Tibial nerve (tissue), 4 donors: Measurements from ENCODE around the gene GMPS. TPM values are rescaled to one million over a fixed set of nuclear protein-coding genes. Genes with fewer than 3 reads are reported as not detected.
"Not testable (repeated sequence)": the region's sequence is repeated elsewhere in the genome, so short reads cannot be mapped to it uniquely, and the experiment has no call there.

ENCODE experiments used
- DNase-seq, 2 donors: peaks; one replicate each; pipeline ENCODE4 v3.0.0-alpha.2; 2019; ENCODE audit warnings: low spot score in 2 of 2
- H3K27ac ChIP-seq, 4 donors: fragments of 200-600 bp; sonication (generic) in 3 of 4; one replicate each; pipeline ENCODE4 v1.5.1; 2017 to 2019; ENCODE audit warnings: mild to moderate bottlenecking in 1 of 4
- H3K27me3 ChIP-seq, 2 donors: fragments of 200-600 bp; sonication (generic) in 1 of 2; one replicate each; pipeline versions ENCODE4 v1.5.1 to v1.6.0; 2017 to 2019
- H3K36me3 ChIP-seq, 3 donors: fragments of 200-600 bp; sonication (generic); one replicate each; pipeline ENCODE4 v1.5.1; 2018 to 2019
- H3K4me1 ChIP-seq, 4 donors: fragments of 200-600 bp; sonication (generic) in 3 of 4; one replicate each; pipeline ENCODE4 v1.5.1; 2017 to 2019
- H3K4me3 ChIP-seq, 4 donors: fragments of 200-600 bp; sonication (generic) in 3 of 4; one replicate each; pipeline ENCODE4 v1.5.1; 2017 to 2019; ENCODE audit warnings: mild to moderate bottlenecking in 1 of 4, moderate library complexity in 1 of 4
- H3K9me3 ChIP-seq, 4 donors: fragments of 200-600 bp; sonication (generic) in 3 of 4; one replicate each; pipeline ENCODE4 v1.5.1; 2017 to 2019
- CTCF ChIP-seq, 5 experiments: fragments of 200-600 bp in 3 of 5; fragments of 450-650 bp in 2 of 5; sonication (generic) in 3 of 5; IDR thresholded peaks; one replicate each; pipeline ENCODE4 v1.5.1; 2016 to 2019; ENCODE audit warnings: antibody characterized with exemption in 5 of 5, mild to moderate bottlenecking in 3 of 5, moderate library complexity in 2 of 5
- EP300 ChIP-seq, 2 donors: sonication (generic); formaldehyde crosslinking; IDR thresholded peaks; one replicate each; pipeline ENCODE4 v1.6.1; 2017; ENCODE audit warnings: antibody characterized with exemption in 2 of 2, mild to moderate bottlenecking in 1 of 2
- POLR2A ChIP-seq, 2 donors: fragments of 450-650 bp; IDR thresholded peaks; one replicate each; pipeline ENCODE4 v1.6.1; 2017; ENCODE audit warnings: antibody characterized with exemption in 2 of 2, mild to moderate bottlenecking in 2 of 2, moderate library complexity in 2 of 2
- WGBS, 2 donors: methylation state at CpG; one replicate each; pipeline ENCODE4 v1.1.5; 2018; 5-methylcytosine and 5-hydroxymethylcytosine counted together
- total RNA-seq, 4 donors: library from RNA; depleted of rRNA; stranded (reverse); fragments of >200 nt; gene quantifications; one replicate each; pipeline ENCODE4 v1.1.0, GENCODE V29; 2016

The GMPS gene
- total RNA-seq, 4 donors from 2014 or later, result 21.8 to 42.2 (median 32.8) TPM

GRCh38 chr3:155847993-155848392 is 22.5 kb upstream of the GMPS start:
- Histone ChIP-seq H3K27me3 (no peaks in the 10 kb centered on the region), H3K4me1 (peaks cover 3 to 90% (median 36%) of the 10 kb centered on the region in 4 donors), H3K9me3 (no peaks in the 10 kb centered on the region), H3K36me3 (peaks cover 0 to 34% (median 0%) of the 10 kb centered on the region in 3 donors), H3K4me3 (no peak overlapping the region), H3K27ac (no peak overlapping the region)
- TF ChIP-seq CTCF (IDR thresholded peaks at IDR 0.05) (no peak), POLR2A (IDR thresholded peaks at IDR 0.05) (no peak), EP300 (IDR thresholded peaks at IDR 0.05) (no peak)
- WGBS, 2 donors, result 95 to 97% methylated on average over 3 of the region's 3 CpGs
- DNase-seq, result no peak

GRCh38 chr3:155849404-155849803 is 21.0 kb upstream of the GMPS start:
- H3K27me3 ChIP-seq, H3K4me3 ChIP-seq, H3K27ac ChIP-seq, DNase-seq, H3K9me3 ChIP-seq: not testable (repeated sequence)
- 75 to 80% methylated on average over 3 of the region's 3 CpGs for WGBS, 2 donors
- Histone ChIP-seq H3K36me3 (peaks cover 0 to 34% (median 0%) of the 10 kb centered on the region in 3 donors), H3K4me1 (peaks cover 3 to 87% (median 39%) of the 10 kb centered on the region in 4 donors)

GRCh38 chr3:155852341-155852740 is 18.1 kb upstream of the GMPS start:
- no peaks in the 10 kb centered on the region for H3K27me3 ChIP-seq
- no peak for DNase-seq
- TF ChIP-seq CTCF (IDR thresholded peaks at IDR 0.05) (no peak), EP300 (IDR thresholded peaks at IDR 0.05) (no peak)
- 30 to 44% methylated on average over 2 of the region's 2 CpGs for WGBS, 2 donors
- H3K36me3 ChIP-seq, result peaks cover 0 to 19% (median 0%) of the 10 kb centered on the region in 3 donors
- peaks cover 3 to 68% (median 33%) of the 10 kb centered on the region in 4 donors for H3K4me1 ChIP-seq
- peak overlapping the region; percentile 73 to 99 (median 84) for H3K4me3 ChIP-seq
- no peaks in the 10 kb centered on the region for H3K9me3 ChIP-seq
- peak overlapping the region in 1 of 4 donors; percentile 98 for H3K27ac ChIP-seq

GRCh38 chr3:155853214-155854140 is 17.0 kb upstream of the GMPS start:
- no peaks in the 10 kb centered on the region for H3K27me3 ChIP-seq
- H3K4me3 ChIP-seq, result peak overlapping the region; percentile 73 to 99 (median 84)
- peaks cover 0 to 8% (median 0%) of the 10 kb centered on the region in 3 donors for H3K36me3 ChIP-seq
- H3K9me3 ChIP-seq, result no peaks in the 10 kb centered on the region
- 2 to 3% methylated on average over 41 to 45 of the region's 45 CpGs for WGBS, 2 donors
- peak in 1 of 2 donors; percentile 7 for DNase-seq
- TF ChIP-seq CTCF (IDR thresholded peaks at IDR 0.05) (no peak), POLR2A (IDR thresholded peaks at IDR 0.05) (no peak), EP300 (IDR thresholded peaks at IDR 0.05) (no peak)
- H3K27ac ChIP-seq, result peak overlapping the region; percentile 90 to 98 (median 94)
- peaks cover 3 to 59% (median 33%) of the 10 kb centered on the region in 4 donors for H3K4me1 ChIP-seq

GRCh38 chr3:155854141-155854940 is 16.1 kb upstream of the GMPS start, which contains the start of gene SLC33A1:
SLC33A1 (minus strand) TSS chr3:155854427; CDS start chr3:155853997, 430 bp downstream.
- Histone ChIP-seq H3K36me3 (no peaks in the 10 kb centered on the region), H3K27me3 (no peaks in the 10 kb centered on the region), H3K4me1 (peaks cover 3 to 50% (median 31%) of the 10 kb centered on the region in 4 donors), H3K27ac (peak within 1 kb of the TSS; percentile 93 to 99 (median 96)), H3K9me3 (no peaks in the 10 kb centered on the region), H3K4me3 (peak within 1 kb of the TSS; percentile 73 to 99 (median 84))
- TF ChIP-seq CTCF (IDR thresholded peaks at IDR 0.05) (peak in 2 of 5 experiments; percentile 7 to 29), POLR2A (IDR thresholded peaks at IDR 0.05) (peak; percentile 63 to 80), EP300 (IDR thresholded peaks at IDR 0.05) (peak; percentile 88 to 97)
- peak; percentile 97 for DNase-seq
- WGBS, 2 donors, result 0 to 1% methylated on average over 42 to 46 of the region's 50 CpGs
